Spleen (tissue), 7 donors: Measurements from ENCODE around the gene MFF.

Experiments
- CTCF ChIP-seq, 11 experiments: fragments of 200-600 bp in 7 of 11; fragments of 450-650 bp in 4 of 11; sonication (generic) in 4 of 11; IDR thresholded peaks in 8 of 11; conservative IDR thresholded peaks in 3 of 11; 1 replicate in 7 of 11; 2 replicates in 4 of 11; pipeline versions ENCODE4 v1.4.0 to v1.8.0; 2016 to 2021; ENCODE audit warnings: antibody characterized with exemption in 11 of 11, inconsistent platforms in 4 of 11, mild to moderate bottlenecking in 1 of 11
- POLR2A ChIP-seq, 3 donors: fragments of 450-650 bp; IDR thresholded peaks; one replicate each; pipeline ENCODE4 v1.5.1; 2017; ENCODE audit warnings: antibody characterized with exemption in 3 of 3, mild to moderate bottlenecking in 1 of 3
- donor health status: DM: no; HTN: no; CAD: no; lungs with moderate emphysema.
- donor health status: DM: no; HTN: no; CAD: no.
- donor health status: DM: no; HTN: no; CAD: no.

- no peak for TF ChIP-seq CTCF (IDR thresholded peaks at IDR 0.05 in 8 of 11, conservative IDR thresholded peaks at IDR 0.05 in 3 of 11)
- no peak for TF ChIP-seq POLR2A (IDR thresholded peaks at IDR 0.05)
These were observed 72.5 kb downstream of the MFF start for GRCh38 chr2:227397562-227397961.
